Left lung (tissue), 10 donors: Measurements from ENCODE around the gene CMIP. TPM values are rescaled to one million over a fixed set of nuclear protein-coding genes. Genes with fewer than 3 reads are reported as not detected.

Experiments
- ATAC-seq: fragments of 200-7000 bp; cut with Tn5 transposase; one replicate; pipeline ENCODE4 v1.9.1; 2020; ENCODE audit warnings: moderate library complexity
- DNase-seq, 4 donors: peaks; one replicate each; pipeline ENCODE4 v3.0.0-alpha.2; 2013 to 2020
- H3K27ac ChIP-seq, 2 donors: fragments of 200-600 bp; sonication (generic) in 1 of 2; one replicate each; pipeline versions ENCODE4 v1.5.0 to v1.8.0; 2020 to 2021
- H3K27me3 ChIP-seq, 2 donors: fragments of 200-600 bp; sonication (generic) in 1 of 2; one replicate each; pipeline versions ENCODE4 v1.5.0 to v1.8.0; 2020 to 2021
- H3K36me3 ChIP-seq, 2 donors: fragments of 200-600 bp; sonication (generic) in 1 of 2; one replicate each; pipeline versions ENCODE4 v1.5.0 to v1.8.0; 2020 to 2021
- H3K4me1 ChIP-seq, 2 donors: fragments of 200-600 bp; one replicate each; pipeline ENCODE4 v1.8.0; 2021
- H3K4me3 ChIP-seq, 2 donors: fragments of 200-600 bp; sonication (generic) in 1 of 2; one replicate each; pipeline versions ENCODE4 v1.5.0 to v1.8.0; 2020 to 2021; ENCODE audit warnings: mild to moderate bottlenecking in 1 of 2
- H3K9me3 ChIP-seq, 2 donors: fragments of 200-600 bp; sonication (generic) in 1 of 2; one replicate each; pipeline versions ENCODE4 v1.5.0 to v1.8.0; 2020 to 2021
- CTCF ChIP-seq, 2 donors: fragments of 200-600 bp; sonication (generic) in 1 of 2; IDR thresholded peaks; one replicate each; pipeline versions ENCODE4 v1.5.0 to v1.8.0; 2021; ENCODE audit warnings: antibody characterized with exemption in 2 of 2
- intact Hi-C, 2 donors: fragments of 100-400 bp; cut with DNase I; formaldehyde crosslinking; loops; one replicate each; pipeline versions ENCODE4 v1.11.2 to v1.14.2; 2022
- polyA plus RNA-seq, 6 donors: library from polyadenylated mRNA; unstranded; fragments of 120-200 nt; gene quantifications; one replicate each; pipeline ENCODE4 v1.2.1, GENCODE V29; 2013; ENCODE audit not compliant: insufficient read length in 6 of 6
- total RNA-seq, 2 donors: library from RNA; stranded (reverse); fragmentation: NEBNext Ultra II Directional; extraction: Animal tissue kit (Norgen Biotek cat#: 25700); gene quantifications; one replicate each; pipeline ENCODE4 v1.2.1, GENCODE V29; 2021
- donor health status: DM: no; HTN: yes; CAD: no.
- donor health status: DM: no; HTN: no; CAD: no.

Gene CMIP
- total and polyA plus RNA-seq, 8 donors = 35.3 to 55.8 (median 40.4) TPM

- H3K27me3 ChIP-seq = no peaks in the 10 kb centered on the region
- intact Hi-C loops = no loop called here
- H3K36me3 ChIP-seq = no peaks in the 10 kb centered on the region
- H3K4me3 ChIP-seq = no peak overlapping the region
- peaks cover 0 to 31% of the 10 kb centered on the region in 2 donors for H3K4me1 ChIP-seq
- no peak for TF ChIP-seq CTCF (IDR thresholded peaks at IDR 0.05)
- DNase-seq (no peak), ATAC-seq (no peak)
- no peaks in the 10 kb centered on the region for H3K9me3 ChIP-seq
- no peak overlapping the region for H3K27ac ChIP-seq
Measured at GRCh38 chr16:81597079-81597658, 152.6 kb downstream of the CMIP start.

GRCh38 chr16:81598083-81598482, 153.5 kb downstream of the CMIP start:
- no peaks in the 10 kb centered on the region for H3K36me3 ChIP-seq
- no peaks in the 10 kb centered on the region for H3K27me3 ChIP-seq
- no peaks in the 10 kb centered on the region for H3K9me3 ChIP-seq
- peaks cover 0 to 31% of the 10 kb centered on the region in 2 donors for H3K4me1 ChIP-seq
- no peak for TF ChIP-seq CTCF (IDR thresholded peaks at IDR 0.05)
- intact Hi-C loops = no loop called here
- H3K27ac ChIP-seq = no peak overlapping the region
- DNase-seq = no peak
- no peak overlapping the region for H3K4me3 ChIP-seq
- ATAC-seq = no peak

DNA sequence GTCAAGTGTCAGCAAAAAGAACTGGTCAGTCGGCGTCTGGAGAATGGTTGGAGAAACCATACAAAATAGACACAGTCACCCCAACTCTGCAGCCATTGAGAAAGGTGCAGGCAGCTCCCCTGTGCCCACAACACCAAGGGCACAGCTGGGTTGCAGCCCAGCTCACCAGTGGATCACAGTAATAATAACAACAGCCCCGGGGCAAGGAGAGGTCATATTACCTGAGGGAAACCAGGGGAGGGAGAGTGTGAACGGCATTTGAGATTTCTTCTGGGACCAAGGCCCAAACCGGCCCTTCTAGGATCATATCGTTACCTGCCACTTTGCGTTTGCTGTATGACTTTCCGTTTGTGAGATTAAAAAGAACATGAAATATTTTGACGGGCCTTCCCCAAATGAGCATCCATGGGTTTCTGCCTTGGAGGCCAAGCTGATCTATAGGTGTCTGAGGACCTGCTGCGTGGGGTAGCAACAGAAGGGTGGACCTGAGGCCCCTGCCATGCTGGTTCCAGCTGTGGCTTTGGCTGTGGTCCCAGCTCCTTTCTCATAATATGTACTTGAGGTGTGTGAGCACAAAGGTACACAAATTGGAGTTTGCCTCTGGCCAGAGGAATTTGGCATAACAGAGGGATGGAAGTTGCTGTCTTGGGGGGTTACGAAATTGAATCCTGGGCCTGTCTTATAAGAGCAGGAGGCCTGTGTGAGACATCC, 154.6 kb downstream of the CMIP start:
- no peaks in the 10 kb centered on the region for H3K36me3 ChIP-seq
- H3K27me3 ChIP-seq = no peaks in the 10 kb centered on the region
- H3K4me3 ChIP-seq = no peak overlapping the region
- H3K4me1 ChIP-seq = peaks cover 0 to 31% of the 10 kb centered on the region in 2 donors
- intact Hi-C loops = no loop called here
- no peak overlapping the region for H3K27ac ChIP-seq
- no peak for TF ChIP-seq CTCF (IDR thresholded peaks at IDR 0.05)
- ATAC-seq (peak; percentile 75), DNase-seq (no peak)
- H3K9me3 ChIP-seq = no peaks in the 10 kb centered on the region

DNA sequence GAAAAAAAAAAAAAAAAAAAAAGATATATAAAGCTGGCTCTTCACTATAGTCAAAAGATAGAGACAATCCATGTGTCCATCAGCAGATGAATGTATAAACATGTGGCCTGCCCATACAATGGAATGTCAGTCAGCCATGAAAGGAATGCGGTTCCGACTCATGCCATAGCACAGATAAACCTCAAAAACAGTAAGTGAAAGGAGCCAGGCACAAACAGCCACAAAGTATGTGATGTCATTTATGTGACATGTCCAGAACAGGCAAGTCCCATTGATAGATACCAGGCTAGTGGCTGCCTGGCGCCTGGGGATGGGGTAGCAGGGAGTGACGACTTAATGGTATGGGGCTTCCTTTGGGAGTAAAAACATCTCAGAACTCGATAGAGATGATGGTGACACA, 155.7 kb downstream of the CMIP start:
- H3K27me3 ChIP-seq = no peaks in the 10 kb centered on the region
- DNase-seq = no peak
- peak; percentile 24 for ATAC-seq
- H3K9me3 ChIP-seq = no peaks in the 10 kb centered on the region
- intact Hi-C loops = no loop called here
- H3K27ac ChIP-seq = no peak overlapping the region
- no peak overlapping the region for H3K4me3 ChIP-seq
- peaks cover 0 to 31% of the 10 kb centered on the region in 2 donors for H3K4me1 ChIP-seq
- H3K36me3 ChIP-seq = no peaks in the 10 kb centered on the region
- no peak for TF ChIP-seq CTCF (IDR thresholded peaks at IDR 0.05)

DNA sequence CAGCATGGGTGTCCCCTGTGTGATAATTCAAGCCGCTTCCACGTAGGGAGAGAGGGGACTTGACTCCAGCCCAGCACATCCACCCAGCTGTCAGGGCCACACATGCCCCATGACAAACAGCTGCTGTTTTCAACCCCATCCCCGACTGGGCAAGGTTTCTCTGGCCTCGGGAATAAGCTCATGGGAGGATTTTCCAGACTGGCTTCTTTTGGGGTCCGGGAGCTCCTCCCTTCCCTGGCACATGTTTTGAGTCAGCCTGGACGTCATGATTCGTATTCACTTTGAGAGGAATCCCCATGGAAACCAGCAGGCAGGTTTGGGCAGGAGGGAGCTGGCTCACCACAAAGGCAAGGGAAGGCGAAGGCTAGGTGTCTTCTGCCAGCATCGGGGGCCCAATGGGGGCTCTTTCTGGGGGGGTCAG, 156.4 kb downstream of the CMIP start:
- H3K36me3 ChIP-seq = no peaks in the 10 kb centered on the region
- peaks cover 0 to 31% of the 10 kb centered on the region in 2 donors for H3K4me1 ChIP-seq
- DNase-seq = peak in 1 of 4 donors; percentile 63
- no peak for TF ChIP-seq CTCF (IDR thresholded peaks at IDR 0.05)
- no peaks in the 10 kb centered on the region for H3K27me3 ChIP-seq
- no peaks in the 10 kb centered on the region for H3K9me3 ChIP-seq
- ATAC-seq = no peak
- intact Hi-C loops = no loop called here
- no peak overlapping the region for H3K27ac ChIP-seq
- no peak overlapping the region for H3K4me3 ChIP-seq
